SU-DHL-6 (cell line): ENCODE data around the gene EXD3.

Experiments
- CTCF ChIP-seq: fragments of 200-600 bp; sonication (generic); IDR thresholded peaks from one replicate; pipeline ENCODE4 v1.5.1; 2017; ENCODE audit warnings: antibody characterized with exemption, mild to moderate bottlenecking, low read length, moderate library complexity; ENCODE audit not compliant: insufficient read depth, poor library complexity, severe bottlenecking
- EZH2phosphoT487 ChIP-seq: fragments of 200-600 bp; sonication (generic), shearing (Covaris generic); conservative IDR thresholded peaks from 2 replicates; pipeline ENCODE4 v1.6.1; 2018; ENCODE audit warnings: mild to moderate bottlenecking, antibody characterized with exemption, low read length, moderate library complexity, mixed read lengths

- TF ChIP-seq CTCF (no peak), EZH2phosphoT487 (no peak)
Observed at GRCh38 chr9:137387114-137387890, 35.7 kb downstream of the EXD3 start.
